GM21526 (cell line): Measurements from ENCODE around the gene NUDT16.
"Not testable (repeated sequence)": the region's sequence is repeated elsewhere in the genome, so short reads cannot be mapped to it uniquely, and the experiment has no call there.

Experiments used
- ATAC-seq: cut with Tn5 transposase; IDR thresholded peaks from one replicate; pipeline ENCODE4 v1.9.1; 2021; ENCODE audit warnings: moderate library complexity; ENCODE audit not compliant: unreplicated experiment, low FRiP score

Gene NUDT16

DNA sequence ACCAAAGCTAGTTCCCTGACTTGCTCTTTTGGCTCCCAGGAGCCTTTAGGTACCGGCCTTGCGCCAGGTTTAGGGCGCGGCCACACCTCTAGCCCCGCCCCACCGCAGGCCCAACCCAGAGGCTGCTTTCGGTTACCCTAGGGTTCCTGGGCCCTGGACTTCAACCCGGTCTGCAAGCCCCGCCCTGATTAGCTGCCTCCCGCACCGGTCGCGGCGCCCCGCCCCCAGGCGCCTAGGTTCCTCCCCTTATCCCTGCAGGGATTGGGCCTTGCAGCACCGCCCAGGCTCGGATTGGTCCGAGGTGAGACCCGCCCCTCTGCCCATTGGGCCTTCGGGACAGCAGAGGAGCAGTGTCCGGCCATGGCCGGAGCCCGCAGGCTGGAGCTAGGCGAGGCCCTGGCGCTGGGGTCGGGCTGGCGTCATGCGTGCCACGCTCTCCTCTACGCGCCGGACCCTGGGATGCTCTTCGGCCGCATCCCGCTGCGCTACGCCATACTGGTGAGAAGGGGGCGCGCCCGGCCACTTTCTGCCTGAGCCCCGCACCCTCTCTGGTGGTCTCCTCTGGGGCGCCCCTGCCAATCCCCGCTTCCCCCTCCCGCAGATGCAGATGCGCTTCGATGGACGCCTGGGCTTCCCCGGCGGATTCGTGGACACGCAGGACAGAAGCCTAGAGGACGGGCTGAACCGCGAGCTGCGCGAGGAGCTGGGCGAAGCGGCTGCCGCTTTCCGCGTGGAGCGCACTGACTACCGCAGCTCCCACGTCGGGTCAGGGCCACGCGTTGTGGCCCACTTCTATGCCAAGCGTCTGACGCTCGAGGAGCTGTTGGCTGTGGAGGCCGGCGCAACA is at the start of gene NUDT16:
TSS of gene NUDT16 (plus strand) at position 330 of the 847 bp plus-strand sequence. CDS start at position 361, 31 bp downstream.
- peak; percentile 98 for ATAC-seq

- ATAC-seq: no peak
These were observed 42.5 kb upstream of the NUDT16 start for GRCh38 chr3:131338948-131339640.

- ATAC-seq: no peak
These were observed 39.8 kb upstream of the NUDT16 start for GRCh38 chr3:131341761-131342160.

DNA sequence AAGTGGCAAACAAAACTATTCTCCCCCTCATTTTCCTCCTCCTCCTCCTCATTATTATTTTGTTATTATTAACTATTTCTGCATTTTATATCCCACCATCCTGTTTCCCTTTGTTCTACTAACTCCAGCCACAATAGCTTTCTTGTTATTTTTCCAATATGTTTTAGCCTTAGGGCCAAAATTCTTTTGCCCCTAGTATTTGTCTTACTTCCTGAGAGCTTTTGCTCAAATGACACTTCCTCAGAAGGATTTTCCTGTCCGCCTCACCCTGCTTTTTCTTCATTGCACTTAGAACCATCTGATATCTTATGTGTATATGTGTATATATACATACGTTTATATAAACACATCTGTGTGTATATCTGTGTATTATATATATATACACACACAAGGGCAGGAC is 32.7 kb upstream of the NUDT16 start:
- ATAC-seq: no peak

DNA sequence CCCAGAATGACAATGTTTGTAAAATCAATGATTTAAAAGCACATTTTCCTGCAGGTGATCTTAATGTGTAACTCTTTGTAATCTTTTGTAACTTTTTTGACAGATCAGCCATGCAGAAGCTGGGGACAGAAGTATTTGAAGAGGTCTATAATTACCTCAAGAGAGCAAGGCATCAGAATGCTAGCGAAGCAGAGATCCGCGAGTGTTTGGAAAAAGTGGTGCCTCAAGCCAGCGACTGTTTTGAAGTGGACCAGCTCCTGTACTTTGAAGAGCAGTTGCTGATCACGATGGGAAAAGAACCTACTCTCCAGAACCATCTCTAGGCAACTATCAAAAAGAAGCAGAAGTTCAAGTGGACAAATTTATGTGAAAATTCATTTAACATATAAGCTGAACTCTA is 32.1 kb upstream of the NUDT16 start:
- ATAC-seq: no peak

DNA sequence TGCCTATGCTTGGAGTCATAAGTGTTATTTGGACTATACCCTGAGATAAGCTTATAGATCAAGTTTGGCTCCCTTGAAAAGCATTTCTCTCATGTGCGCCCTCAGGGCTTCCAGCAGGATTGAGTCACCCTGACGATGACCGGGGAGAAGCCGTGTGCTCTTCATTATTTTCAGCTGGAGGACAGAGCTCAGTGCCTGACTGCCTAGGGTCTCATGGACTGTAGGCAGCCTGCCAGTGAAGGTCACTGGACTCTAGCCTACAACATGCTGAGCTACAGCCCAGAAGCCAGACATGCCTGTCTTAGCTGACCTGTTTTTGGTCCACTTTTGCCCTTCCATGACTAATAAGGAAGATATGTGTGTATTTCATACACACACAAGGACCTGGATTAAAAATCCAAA is 31.6 kb upstream of the NUDT16 start:
- no peak for ATAC-seq

DNA sequence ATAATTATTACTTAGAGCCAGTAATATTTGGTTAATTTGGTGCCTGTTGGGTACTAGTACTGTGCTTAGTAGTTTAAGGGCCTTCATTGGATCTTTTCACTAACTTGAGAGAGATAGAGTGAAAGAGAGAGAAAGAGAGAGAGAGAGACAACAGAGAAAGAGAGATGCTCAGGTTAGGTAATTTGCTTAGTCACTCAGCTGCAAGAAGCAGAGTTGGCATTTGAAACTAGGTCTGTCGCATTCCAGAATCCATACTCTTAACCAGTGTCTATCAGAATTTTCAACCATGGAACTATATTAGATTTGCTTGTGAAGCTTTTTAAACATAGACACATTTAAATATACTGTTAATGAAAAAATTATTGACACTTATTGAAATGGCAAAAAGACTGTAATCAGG is 31.1 kb upstream of the NUDT16 start:
- ATAC-seq: no peak

GRCh38 chr3:131353016-131353877 is 28.3 kb upstream of the NUDT16 start:
- no peak for ATAC-seq

GRCh38 chr3:131353986-131354385 is 27.6 kb upstream of the NUDT16 start:
- ATAC-seq: no peak

DNA sequence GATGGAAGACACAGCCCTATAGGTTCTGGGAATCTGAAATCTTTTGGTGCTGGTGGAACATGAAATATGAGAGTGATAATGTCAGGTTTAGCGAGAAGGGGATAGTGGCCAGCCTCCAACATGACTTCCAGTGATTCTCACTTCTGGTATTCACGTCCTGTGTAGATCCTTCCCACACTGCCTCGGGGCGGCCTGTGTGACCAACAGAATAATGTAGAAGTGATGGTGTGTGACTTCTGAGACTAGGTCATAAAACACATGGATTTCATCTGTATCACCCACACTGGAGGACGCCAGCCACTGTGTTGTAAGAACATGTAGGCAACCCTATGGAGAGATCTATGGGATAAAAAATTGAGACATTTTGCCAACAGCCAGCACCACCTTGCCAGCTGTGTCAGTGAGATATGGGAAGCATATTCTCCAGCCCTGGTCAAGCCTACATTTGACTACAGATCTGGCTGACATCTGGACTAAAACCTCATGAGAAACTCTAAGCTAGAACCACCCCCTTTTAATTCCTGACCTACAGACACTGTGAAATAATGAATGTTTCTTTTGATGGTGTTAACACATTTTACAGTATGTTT is 25.5 kb upstream of the NUDT16 start:
- ATAC-seq: no peak

DNA sequence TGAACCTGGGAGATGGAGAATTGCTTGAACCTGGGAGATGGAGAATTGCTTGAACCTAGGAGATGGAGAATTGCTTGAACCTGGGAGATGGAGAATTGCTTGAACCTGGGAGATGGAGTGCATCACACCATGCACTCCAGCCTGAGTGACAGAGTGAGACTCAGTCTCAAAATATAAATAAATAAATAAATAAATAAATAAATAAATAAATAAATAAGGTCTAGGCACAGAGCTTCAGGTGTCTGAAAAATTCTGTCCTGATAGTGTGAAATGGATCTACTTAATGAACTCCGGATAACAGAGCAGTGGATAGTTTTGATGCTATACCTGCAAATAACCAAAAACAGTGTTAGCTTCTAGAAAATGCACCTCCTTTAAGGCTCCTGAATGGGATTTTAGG is 24.3 kb upstream of the NUDT16 start:
- ATAC-seq: no peak

DNA sequence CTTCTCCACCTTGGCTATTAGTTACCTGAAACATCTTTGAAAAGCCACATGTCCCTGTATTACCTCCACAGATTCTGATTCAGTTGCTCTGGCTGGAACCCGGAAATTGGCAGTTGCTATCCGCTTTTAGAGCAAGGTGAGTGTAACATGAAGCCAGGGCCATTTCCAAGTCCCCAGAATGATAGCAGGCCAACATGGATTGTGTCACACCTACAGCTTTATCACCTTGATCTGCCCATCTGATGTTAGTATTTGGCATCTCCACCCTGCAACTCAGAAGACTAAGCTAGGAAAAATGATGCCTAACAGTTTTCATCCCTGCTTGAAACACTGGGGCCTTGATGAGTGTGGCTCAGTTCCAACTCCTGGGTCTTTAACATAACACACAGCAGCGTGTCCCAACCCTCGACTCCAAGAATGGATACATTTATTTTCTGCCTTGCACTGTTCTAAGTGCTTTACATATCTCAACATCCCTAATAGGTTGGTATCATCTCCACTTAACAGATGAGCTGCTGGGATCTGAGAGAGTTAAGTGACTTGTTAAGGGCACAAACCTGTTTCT is 21.3 kb upstream of the NUDT16 start:
- ATAC-seq: no peak

GRCh38 chr3:131361066-131361463 is 20.5 kb upstream of the NUDT16 start:
- not testable (repeated sequence) for ATAC-seq

GRCh38 chr3:131361464-131362421 is 19.8 kb upstream of the NUDT16 start:
- ATAC-seq: peak; percentile 92

GRCh38 chr3:131363275-131363674 is 18.3 kb upstream of the NUDT16 start:
- no peak for ATAC-seq

- ATAC-seq: no peak
These were observed 10.5 kb upstream of the NUDT16 start for GRCh38 chr3:131370935-131371687.

DNA sequence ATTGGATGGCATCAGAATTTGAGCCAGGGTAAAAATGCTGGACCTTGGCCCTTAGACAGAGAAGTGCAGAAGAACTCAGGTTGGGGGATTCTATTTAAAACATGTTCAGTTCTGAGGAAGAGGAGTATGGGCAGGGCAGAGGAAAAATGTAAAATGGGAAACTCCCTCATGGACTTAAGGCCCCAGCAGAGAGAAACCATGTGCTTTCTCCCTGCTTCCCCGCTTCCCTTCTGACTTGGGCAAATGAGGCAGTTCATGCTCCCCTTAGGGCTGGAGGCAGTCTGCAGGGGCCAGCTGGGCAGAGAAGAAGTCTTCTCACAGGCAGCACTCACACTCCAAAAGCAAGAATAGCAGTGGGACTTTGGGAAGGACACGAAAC is 9.9 kb upstream of the NUDT16 start:
- no peak for ATAC-seq

- ATAC-seq: no peak
These were observed 6.8 kb upstream of the NUDT16 start for GRCh38 chr3:131374741-131375140.
